HG03565 (cell line): ENCODE results near the gene RALB.
"Not testable (repeated sequence)": the region's sequence is repeated elsewhere in the genome, so short reads cannot be mapped to it uniquely, and the experiment has no call there.

Experiments used
- ATAC-seq: cut with Tn5 transposase; IDR thresholded peaks from one replicate; pipeline ENCODE4 v1.9.1; 2021; ENCODE audit warnings: mild to moderate bottlenecking, moderate library complexity; ENCODE audit not compliant: unreplicated experiment

Gene RALB

DNA sequence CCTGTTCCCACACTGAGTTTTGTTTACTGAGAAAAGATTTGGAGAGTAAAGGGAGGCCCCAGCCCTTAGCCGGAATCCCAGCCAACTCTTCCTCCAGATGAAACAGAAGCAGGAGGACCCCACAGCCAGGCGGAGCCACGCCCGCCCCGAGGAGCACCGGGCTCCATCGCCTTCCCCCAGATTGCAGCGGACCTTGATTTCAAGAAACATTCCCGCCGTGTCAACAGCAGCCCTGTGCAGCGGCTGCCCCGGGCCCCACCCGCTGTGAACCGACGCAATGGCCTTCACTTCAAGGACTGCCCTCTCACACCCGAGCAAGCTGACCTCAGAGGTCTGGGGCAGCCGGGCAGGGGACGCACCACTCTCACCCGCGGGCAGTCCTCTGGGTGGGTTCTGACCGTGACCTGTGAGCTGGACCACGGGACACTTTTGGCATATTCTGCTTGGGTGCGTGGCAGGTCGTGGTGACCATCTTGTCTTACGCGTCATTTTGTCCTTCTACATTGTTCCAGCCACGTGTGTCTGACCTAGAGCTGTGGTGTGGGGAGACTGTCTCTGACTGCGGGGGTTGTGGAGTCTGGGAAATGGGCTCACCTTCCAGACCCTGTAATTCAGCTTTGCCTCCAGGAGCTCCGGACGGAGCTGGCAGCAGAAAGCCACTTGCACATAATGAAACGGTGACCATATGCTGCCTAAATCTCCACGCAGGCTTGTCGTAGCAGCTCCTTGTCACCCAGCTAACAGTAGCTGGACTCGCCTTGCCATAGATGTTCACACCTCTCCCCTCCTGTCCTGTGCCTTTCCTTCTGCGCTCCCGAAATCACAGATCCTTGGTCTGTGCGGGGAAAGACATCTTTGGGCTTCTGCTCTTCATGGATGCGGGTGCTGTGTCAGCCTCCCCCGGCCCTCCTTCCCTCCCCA, 61.3 kb downstream of the RALB start:
- no peak for ATAC-seq

DNA sequence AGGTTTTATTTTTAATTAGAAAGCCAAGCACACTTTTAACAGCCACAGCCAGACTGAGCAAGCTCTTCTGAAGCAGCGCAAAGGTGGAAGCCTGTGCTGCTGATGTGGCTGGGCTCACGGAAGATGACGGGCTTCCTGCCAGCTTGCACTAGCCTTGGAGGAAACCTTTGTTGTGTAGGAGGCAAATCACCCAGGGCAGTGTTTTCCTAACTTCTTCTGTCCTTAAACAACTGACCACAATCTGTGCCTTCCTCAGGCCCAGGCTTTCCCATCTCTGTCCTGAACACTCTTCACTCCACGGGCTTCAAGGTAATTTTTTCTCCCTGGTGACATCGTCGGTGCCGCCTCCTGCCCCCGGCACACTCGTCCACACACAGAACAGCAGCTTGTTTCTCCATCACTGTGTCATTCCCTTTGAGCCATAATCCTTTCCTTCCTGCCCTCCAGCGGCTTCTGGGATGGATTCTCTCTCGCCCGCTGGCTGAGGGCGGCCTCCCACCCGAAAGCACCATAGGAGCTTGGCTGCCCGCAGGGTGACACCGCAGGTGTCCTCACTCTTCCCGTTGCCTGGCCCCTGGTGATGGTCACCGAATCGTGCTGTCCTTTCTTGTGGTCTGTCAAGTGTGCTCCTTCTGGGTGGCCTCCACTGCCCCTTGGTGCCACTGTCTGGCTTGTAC, 62.2 kb downstream of the RALB start:
- no peak for ATAC-seq

DNA sequence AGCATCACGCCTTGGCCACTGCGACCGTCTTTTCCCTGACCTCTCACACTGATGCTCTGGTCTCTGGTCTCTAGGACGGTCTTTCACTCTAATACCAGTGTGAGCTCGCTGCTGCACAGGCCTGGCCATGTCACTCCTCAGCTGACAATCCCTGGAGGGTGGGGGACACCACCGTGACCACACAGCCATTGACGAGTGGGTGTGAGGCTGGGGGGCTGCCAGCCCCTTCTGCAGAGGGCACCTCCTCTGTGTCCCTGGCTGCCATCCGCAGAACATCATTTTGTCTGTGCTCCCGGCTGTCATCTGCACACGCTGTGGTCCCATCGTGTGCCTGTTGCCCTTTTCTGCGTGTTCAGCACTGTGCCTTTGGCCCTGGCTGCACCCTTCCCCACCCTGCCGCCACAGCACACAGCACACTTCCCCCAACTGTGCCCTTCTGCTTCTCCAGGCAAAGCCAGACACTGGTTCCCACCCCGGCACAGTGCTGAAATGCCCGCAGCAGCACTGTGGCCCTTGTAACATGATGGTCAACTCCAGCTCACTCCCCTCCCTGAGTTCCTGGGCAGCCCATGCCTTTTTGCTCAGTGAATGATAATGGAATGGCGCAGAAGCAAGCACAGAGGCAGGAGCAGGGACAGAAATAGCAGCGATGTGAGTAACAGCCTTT, 62.8 kb downstream of the RALB start:
- ATAC-seq = no peak

DNA sequence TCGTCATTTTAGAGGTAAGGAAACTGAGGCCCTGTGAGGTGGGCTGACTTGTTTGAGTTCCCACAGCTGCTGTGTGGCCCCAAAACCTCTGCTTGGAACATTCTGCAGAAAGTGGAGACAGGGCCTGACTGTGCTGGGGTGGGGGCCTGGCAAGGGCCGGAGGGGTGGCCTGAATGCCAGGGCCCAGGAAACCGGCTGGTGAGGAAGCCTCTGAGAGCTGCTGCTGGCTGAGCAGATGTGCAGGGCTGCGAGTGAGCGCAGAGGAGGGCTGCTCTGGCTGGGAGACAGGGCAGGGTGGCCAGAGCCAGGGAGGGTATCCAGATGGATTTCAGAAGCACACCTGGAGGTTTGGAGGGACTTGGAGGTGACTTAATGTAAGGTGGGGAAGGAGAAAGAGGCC, 63.4 kb downstream of the RALB start:
- no peak for ATAC-seq

DNA sequence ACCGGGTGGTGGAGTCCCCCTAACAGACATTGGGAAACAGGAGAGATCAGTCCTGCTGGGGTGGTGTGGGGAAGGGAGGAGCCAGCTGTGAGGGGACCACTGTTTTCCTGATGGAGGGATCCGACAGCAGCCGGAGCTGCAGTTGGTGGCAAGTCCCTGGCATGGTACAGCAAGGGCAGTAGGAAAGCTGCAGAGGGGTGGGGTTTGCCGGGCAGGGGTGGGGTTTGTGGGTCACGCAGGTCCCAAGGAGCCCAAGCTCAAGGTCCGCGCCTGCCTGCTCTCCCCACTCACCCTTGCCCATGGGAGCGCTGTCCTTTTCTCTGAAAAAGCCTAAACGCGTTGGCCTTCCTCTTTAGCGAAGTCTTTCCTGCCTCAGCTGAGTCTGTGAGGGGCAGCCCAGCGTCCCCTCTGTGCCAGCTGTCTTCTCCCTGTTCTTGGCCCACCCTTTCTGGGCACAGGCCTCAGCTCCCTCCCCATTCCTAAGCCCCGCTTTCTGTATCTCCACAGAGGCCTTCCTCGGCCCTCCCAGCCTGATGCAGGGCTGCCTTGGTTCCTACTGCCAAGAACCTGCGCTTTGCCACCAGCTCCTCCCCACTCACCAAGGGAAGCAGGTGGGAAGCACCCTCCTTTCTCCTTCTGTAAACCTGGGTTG, 64.0 kb downstream of the RALB start:
- ATAC-seq = no peak

DNA sequence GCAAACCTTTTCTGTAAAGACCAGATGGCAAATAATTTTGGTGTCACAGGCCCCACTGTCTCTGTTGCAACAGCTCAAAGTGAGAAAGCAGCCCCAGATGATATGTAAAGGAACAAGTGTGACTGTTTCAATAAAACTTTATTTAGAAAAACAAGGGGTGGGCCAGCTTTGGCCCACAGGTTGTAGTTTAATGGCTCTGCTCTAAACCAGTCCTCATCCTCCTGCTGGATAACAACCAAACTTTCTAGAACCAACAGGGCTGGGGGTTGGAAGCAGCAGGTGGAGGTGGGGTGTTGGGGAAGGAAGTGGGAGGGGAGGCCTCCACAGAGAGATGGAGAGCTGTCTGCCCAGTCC, 64.5 kb downstream of the RALB start:
- ATAC-seq = no peak

DNA sequence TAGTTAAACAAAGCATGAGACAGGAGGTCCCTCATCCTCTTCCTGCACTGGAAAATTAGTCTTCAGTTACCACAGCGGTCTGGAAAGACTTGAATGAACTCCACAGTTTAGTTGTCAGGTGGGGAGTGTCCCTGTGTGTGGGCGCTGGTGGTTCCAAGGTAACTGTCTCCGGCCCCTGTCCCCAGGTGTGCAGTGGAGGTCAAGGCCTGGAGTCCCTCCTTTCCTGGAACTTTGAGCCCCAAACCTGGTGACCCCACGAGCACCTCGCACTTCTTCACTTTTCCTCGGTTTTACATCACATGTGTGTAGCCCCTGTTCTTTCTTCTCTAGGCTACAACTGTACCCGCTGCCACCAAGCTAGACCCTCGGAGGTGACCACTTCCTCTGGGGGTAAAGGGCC, 65.3 kb downstream of the RALB start:
- no peak for ATAC-seq

DNA sequence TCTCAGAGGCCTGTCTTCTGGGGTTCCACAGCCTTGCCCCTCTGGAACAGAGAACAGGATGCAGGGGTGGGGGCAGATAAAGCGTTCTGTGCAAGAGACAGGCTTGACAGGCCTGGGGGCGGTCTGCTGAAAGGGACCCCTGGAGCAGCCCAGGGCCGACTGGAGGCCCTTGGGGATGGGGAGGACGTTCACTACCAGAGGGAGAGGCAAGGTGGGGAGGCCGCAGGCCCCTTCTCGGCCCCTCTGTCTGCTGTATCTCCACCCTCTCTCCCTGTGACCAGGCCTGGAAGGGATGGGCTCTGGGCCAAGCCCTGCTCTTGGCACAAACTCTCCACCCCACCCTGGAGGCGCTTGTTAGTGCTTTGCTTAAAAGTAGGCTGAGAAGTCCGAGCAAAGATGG, 66.0 kb downstream of the RALB start:
- no peak for ATAC-seq

DNA sequence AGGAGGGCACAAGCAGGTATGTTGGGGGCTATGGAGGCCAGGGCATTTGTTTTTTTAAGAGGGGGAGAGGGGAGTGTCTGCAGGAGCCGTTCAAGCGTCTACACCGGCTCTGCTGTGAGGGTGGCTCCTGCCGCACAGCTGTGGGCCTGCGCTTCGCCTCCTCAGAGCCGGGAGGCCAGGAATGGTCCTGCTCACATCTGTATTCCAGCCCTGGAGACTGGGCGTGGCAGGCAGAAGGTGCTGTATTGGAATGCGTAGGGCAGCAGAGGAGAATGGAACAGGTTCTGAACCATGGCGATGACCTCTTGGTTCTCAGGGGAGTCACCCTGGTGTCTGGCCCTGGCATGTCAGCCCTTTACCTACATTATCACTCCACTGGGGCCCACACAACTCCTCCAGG, 66.5 kb downstream of the RALB start:
- ATAC-seq = no peak

DNA sequence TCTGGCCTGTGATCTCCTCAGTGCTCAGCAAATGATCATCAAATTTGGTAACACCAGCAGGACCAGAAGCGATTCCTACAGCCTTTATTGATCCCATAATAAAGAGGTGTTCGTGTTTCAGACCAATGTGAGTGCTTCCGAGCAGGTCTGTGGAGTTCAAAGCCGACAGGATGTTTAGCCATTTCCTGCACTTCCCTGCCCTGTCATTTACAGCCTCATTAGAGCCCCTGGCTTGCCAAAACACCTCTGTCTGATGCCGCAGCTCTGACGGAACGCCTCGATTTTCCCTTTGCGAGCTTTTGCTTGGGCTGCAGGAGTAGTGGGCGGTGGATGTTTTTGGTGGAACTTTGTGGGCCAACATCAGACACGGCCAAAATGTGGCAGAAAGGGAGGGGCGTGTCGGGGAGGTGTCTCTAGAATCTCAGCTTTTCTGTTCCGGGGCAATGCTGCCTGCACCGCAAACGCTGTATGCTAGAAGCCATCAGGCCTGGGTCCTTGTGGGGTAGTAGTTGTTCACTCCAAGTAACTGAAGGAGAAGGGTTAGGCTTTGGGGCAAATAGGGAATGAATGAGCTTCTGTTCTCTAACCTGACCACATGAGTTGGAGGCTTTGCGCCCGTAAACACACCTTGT, 67.2 kb downstream of the RALB start:
- no peak for ATAC-seq

DNA sequence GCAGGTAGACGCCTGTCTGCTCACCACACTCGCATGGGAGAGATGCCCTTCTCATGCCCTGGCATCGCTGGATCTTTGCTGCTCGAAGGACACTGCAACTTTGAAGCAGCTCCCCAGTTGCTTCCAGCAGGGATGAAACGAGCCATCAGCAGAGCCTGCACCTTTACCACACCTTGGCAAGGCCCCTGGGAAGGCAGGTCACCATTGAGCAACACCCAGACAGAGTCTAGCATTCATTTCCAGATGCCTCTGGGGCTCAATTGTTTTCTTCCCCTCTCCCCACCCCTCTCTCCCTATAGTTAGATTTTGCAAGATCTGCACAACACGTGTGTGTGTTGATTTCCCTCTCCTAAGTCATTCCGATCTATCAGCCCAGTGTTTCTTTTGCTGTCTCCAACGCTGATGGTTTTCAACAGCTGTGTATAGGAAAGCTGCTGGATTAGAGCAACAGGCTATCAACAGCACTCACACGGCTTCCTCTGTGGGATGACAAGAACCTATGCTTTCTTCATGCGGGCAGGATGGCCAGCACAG, 67.7 kb downstream of the RALB start:
- ATAC-seq = no peak

DNA sequence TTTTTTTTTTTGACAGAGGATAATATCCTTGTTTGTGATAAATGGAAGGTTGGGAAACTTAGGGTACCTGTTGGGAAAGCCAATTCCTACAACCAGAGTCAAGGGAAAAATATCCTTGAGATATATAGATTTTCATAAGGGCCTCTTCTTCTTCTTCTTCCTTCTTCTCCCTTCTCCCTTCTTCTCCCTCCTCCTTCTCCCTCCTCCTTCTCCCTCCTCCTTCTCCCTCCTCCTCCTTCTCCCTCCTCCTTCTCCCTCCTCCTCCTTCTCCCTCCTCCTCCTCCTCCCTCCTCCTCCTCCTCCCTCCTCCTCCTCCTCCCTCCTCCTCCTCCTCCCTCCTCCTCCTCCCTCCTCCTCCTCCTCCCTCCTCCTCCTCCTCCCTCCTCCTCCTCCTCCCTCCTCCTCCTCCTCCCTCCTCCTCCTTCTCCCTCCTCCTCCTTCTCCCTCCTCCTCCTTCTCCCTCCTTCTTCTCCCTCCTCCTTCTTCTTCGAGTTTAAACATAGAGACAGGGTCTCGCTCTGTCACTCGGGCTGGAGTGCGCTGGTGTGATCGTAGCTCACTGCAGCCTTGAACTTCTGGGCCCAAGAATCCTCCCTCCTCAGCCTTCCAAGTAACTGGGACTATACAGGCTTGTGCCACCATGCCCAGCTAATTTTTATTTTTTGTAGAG, 68.4 kb downstream of the RALB start:
- not testable (repeated sequence) for ATAC-seq

DNA sequence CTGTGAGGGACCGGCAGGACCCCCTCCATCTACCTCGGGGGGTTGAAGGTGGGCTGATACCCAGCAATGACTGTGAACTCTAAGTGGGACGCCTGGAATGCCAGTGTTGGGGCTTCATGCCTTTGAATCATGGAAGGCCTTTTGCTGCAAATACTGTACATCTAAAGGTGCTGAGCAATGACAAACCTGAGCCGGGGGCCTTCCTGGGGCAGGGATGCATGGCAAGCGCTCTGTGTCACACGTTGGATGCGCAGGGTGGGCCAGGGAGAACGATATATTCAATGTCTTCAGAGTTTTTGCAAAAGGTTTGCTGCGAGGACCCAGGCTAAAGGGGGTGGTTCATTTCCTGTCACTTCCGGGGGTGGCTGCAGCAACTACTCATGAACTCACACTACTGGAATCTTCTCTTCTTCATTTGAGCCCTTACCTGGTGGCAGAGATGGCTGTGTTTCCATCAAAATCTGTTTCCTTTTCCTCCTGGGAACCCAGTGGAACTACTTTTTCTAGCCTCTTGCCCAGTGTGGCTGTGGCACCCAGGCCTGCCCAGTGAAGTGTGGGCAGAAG, 69.2 kb downstream of the RALB start:
- no peak for ATAC-seq

DNA sequence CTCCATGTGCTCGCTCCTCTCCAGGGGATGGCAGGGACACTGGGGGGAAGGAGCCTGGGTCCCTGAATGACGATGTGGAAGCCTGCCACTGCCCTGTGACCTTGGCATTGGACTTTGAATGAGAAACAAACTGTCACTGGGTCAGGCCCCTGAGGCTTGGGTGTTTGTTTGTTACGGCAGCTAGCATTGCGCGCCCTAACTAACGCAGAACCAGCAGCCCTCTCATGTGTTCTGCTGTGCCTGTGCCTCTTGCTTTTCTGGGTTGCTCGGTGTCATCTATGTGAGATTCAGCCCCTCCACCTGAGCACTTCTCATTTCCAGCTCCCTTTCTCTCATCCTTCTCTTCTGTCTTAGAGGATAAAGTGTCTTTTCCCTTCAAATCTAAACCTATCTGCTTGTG, 69.7 kb downstream of the RALB start:
- ATAC-seq = no peak

DNA sequence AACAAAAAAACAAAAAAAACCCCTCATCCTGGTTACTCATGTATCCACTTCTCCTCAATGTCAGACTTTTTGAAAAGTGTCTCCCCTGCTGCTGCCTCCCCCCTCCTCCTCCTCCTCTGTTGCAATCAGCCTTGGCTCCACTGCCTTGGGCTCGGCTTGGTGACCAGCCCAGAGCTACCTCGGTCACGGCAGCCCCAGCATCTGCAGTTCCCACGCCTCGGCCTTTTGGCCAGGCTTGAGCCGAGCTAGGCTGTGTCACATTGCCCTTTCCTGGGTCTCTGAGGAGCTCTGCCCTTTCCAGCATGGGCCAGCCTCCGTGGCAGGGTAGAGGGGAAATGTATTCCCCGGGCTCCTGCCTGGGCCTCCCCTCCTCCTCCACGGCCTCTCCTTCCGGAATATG, 70.6 kb downstream of the RALB start:
- ATAC-seq = no peak

DNA sequence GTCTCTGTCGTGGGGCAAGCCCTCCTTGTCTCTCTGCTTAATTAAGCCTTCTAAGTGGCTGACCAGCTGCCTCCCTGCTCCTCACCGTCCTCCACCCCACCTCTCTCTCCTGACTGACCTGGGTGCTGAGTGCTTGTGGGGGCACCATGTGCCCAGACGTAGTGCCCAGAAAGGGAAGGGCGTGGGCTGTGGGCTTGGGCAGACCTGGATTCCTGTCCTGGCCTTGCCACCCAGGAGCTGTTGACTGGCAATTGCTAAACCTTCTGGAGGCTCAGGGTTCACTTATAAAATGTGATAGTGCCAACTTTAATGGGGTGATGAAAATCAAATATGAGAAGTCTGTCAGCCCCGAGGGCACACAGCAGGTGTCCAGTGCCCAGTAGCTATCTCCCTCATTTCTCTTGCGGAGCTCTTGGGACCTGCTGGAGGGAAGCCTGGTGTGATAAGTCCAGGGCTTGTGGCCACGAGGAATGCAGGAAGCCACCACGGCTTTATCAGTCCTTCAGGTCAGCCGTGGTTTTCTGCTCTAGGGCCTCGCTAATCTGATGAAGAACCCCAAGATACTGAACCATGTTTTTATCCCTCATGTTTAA, 71.3 kb downstream of the RALB start:
- no peak for ATAC-seq

DNA sequence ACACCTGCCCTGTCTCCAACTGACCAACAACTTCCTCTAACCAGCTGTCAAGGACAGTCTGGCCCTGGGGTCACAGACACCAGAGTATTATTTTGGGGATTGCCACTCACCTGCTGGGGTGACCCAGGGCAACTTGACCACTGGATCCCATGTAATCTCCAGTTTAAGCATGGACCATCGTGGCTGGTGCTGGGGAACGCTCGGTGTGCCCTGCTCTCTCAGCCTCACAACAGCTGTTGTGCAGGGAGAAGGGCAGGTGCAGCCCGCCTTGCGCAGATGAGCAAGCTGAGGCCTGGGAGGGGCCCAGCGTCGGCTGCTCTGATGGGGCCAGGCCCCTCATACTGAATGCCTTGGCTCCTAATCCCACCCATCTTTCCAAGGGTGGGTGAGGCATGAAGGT, 72.3 kb downstream of the RALB start:
- ATAC-seq = no peak

DNA sequence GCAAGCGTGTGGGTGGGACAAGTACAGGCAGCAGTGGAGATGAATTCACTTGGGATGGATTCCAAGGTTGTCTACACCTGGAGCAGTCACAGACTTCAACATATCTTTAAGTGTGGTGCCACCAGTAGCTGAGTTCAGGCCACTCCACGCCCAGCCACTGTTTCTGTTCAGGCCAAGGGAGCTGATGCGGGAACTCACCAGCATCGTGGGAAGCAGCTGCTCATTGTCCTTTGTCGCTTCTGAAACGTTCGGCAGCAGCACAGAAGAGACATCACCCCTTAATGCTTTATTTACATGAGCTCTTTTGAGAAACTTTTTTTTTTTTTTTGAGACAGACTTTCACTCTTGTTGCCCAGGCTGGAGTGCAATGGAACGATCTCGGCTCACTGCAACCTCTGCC, 73.4 kb downstream of the RALB start:
- ATAC-seq = no peak
